ENCODE data around the gene NEDD4L. TPM values are rescaled to one million over a fixed set of nuclear protein-coding genes. Genes with fewer than 3 reads are reported as not detected.

The NEDD4L gene
- total and polyA plus RNA-seq, 8 donors, result 45.0 to 113 (median 66.4) TPM

DNA sequence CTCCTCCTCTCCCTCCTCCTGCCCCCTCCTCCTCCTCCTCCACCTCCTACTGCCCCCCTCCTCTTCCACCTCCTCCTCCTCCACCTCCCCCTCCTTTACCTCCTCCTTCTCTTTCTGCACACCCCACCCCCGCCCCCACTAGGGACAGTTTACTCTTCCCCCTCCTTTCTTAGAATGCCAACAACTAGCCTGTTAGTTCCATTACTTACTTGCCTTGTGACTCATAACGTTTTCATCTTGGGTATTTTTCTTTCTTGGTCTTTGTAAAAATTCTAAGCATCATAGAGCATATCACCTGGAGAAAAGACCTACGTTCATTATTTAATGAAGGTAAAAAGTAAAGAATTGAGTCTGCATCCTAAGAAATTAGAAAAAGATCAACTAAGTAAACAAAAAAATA is 165.3 kb downstream of the NEDD4L start:
- ATAC-seq (no peak), FAIRE-seq (no peak), DNase-seq (no peak)
- Histone ChIP-seq H3K27ac (no peak overlapping the region), H3K9me3 (no peaks in the 10 kb centered on the region), H3K4me3 (no peak overlapping the region), H3K27me3 (no peaks in the 10 kb centered on the region), H3K4me1 (peaks cover 23 to 41% (median 36%) of the 10 kb centered on the region in 3 donors), H3K36me3 (no peaks in the 10 kb centered on the region)
- intact Hi-C loops (cut with DNase I), result no loop called here
- WGBS, 2 donors, result 74 to 75% methylated on average over 3 of the region's 3 CpGs
- TF ChIP-seq, protein P1, sequence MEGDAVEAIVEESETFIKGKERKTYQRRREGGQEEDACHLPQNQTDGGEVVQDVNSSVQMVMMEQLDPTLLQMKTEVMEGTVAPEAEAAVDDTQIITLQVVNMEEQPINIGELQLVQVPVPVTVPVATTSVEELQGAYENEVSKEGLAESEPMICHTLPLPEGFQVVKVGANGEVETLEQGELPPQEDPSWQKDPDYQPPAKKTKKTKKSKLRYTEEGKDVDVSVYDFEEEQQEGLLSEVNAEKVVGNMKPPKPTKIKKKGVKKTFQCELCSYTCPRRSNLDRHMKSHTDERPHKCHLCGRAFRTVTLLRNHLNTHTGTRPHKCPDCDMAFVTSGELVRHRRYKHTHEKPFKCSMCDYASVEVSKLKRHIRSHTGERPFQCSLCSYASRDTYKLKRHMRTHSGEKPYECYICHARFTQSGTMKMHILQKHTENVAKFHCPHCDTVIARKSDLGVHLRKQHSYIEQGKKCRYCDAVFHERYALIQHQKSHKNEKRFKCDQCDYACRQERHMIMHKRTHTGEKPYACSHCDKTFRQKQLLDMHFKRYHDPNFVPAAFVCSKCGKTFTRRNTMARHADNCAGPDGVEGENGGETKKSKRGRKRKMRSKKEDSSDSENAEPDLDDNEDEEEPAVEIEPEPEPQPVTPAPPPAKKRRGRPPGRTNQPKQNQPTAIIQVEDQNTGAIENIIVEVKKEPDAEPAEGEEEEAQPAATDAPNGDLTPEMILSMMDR (IDR thresholded peaks at IDR 0.05), result no peak

- no peak for DNase-seq
- TF ChIP-seq, protein P1 (IDR thresholded peaks at IDR 0.05), result no peak
- FAIRE-seq, result no peak
- H3K27ac ChIP-seq, result peak overlapping the region in 3 of 4 donors; percentile 13 to 37 (median 16)
- no peaks in the 10 kb centered on the region for H3K9me3 ChIP-seq
- no peaks in the 10 kb centered on the region for H3K27me3 ChIP-seq
- no peak overlapping the region for H3K4me3 ChIP-seq
- H3K4me1 ChIP-seq, result peaks cover 12 to 41% (median 34%) of the 10 kb centered on the region in 3 donors
- intact Hi-C loops (cut with DNase I), result no loop called here
- 16 to 18% methylated on average over 4 of the region's 4 CpGs for WGBS, 2 donors
- H3K36me3 ChIP-seq, result no peaks in the 10 kb centered on the region
- peak; percentile 72 to 82 (median 72) for ATAC-seq
Measured at GRCh38 chr18:58211510-58211909, 167.5 kb downstream of the NEDD4L start.

GRCh38 chr18:58212274-58212673 is 168.2 kb downstream of the NEDD4L start:
- ATAC-seq, result peak; percentile 11 to 53 (median 24)
- H3K27ac ChIP-seq, result peak overlapping the region in 2 of 4 donors; percentile 16 to 37
- no peaks in the 10 kb centered on the region for H3K27me3 ChIP-seq
- H3K4me1 ChIP-seq, result peaks cover 12 to 41% (median 34%) of the 10 kb centered on the region in 3 donors
- FAIRE-seq, result no peak
- DNase-seq, result no peak
- H3K36me3 ChIP-seq, result no peaks in the 10 kb centered on the region
- intact Hi-C loops (cut with DNase I), result no loop called here
- TF ChIP-seq, protein P1 (IDR thresholded peaks at IDR 0.05), result no peak
- H3K9me3 ChIP-seq, result no peaks in the 10 kb centered on the region
- 38 to 54% methylated on average over 8 of the region's 8 CpGs for WGBS, 2 donors
- H3K4me3 ChIP-seq, result no peak overlapping the region

- no peaks in the 10 kb centered on the region for H3K27me3 ChIP-seq
- FAIRE-seq (no peak), DNase-seq (no peak), ATAC-seq (peak in 2 of 4 donors; percentile 15 to 27)
- 94 to 98% methylated on average over 2 of the region's 2 CpGs for WGBS, 2 donors
- H3K36me3 ChIP-seq, result no peaks in the 10 kb centered on the region
- H3K4me3 ChIP-seq, result no peak overlapping the region
- intact Hi-C loops (cut with DNase I), result no loop called here
- no peaks in the 10 kb centered on the region for H3K9me3 ChIP-seq
- H3K27ac ChIP-seq, result no peak overlapping the region
- TF ChIP-seq, protein P1 (IDR thresholded peaks at IDR 0.05), result no peak
- H3K4me1 ChIP-seq, result peaks cover 12 to 32% (median 22%) of the 10 kb centered on the region in 3 donors
Measured at GRCh38 chr18:58213440-58213839, 169.4 kb downstream of the NEDD4L start.

DNA sequence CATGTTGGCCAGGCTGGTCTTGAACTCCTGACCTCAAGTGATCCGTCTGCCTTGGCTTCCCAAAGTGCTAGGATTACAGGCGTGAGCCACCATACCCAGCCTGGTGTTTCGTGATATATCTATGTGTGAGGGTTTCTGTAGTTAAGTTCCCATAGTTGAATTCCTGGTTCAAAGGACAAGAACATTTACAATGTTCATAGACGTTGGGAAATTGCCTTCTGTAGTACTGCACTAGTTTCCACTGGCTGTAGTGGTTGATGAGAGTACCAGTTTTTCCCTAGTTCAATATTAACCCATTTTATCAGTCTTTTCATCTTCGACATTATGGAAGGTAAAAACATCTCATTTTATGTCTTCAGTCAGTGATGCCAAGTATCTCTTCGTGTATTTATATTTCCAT is 171.0 kb downstream of the NEDD4L start:
- peak in 2 of 4 donors; percentile 14 to 23 for ATAC-seq
- WGBS, 2 donors, result 51 to 53% methylated on average over 6 of the region's 6 CpGs
- intact Hi-C loops (cut with DNase I), result no loop called here
- Histone ChIP-seq H3K4me3 (no peak overlapping the region), H3K27ac (no peak overlapping the region), H3K36me3 (no peaks in the 10 kb centered on the region), H3K27me3 (no peaks in the 10 kb centered on the region), H3K4me1 (peaks cover 12 to 28% (median 18%) of the 10 kb centered on the region in 3 donors), H3K9me3 (no peaks in the 10 kb centered on the region)
- TF ChIP-seq, protein P1 (IDR thresholded peaks at IDR 0.05), result no peak
- FAIRE-seq, result no peak
- DNase-seq, result no peak

All from pancreas (tissue), 10 donors.